Spleen (tissue), 11 donors: Measurements from ENCODE around the gene TMEM170B. TPM values are rescaled to one million over a fixed set of nuclear protein-coding genes. Genes with fewer than 3 reads are reported as not detected.

ENCODE experiments used
- DNase-seq: peaks from one replicate; pipeline ENCODE4 v3.0.0-alpha.2; 2020
- H3K27ac ChIP-seq, 8 donors: fragments of 200-600 bp; sonication (generic) in 7 of 8; 1 replicate in 4 of 8; 2 replicates in 4 of 8; pipeline versions ENCODE4 v1.5.0 to v1.8.0; 2016 to 2021; ENCODE audit warnings: inconsistent platforms in 4 of 8, mild to moderate bottlenecking in 4 of 8, moderate library complexity in 1 of 8
- H3K27me3 ChIP-seq, 7 donors: fragments of 200-600 bp; sonication (generic) in 6 of 7; replicated peaks in 1 of 7; 1 replicate in 4 of 7; 2 replicates in 3 of 7; pipeline versions ENCODE4 v1.5.0 to v1.8.0; 2016 to 2021; ENCODE audit warnings: inconsistent platforms in 3 of 7, mild to moderate bottlenecking in 1 of 7
- H3K36me3 ChIP-seq, 6 donors: fragments of 200-600 bp; sonication (generic) in 5 of 6; 1 replicate in 4 of 6; 2 replicates in 2 of 6; pipeline versions ENCODE4 v1.5.0 to v1.8.0; 2016 to 2021; ENCODE audit warnings: inconsistent platforms in 2 of 6
- H3K4me1 ChIP-seq, 6 donors: fragments of 200-600 bp; sonication (generic) in 5 of 6; 1 replicate in 3 of 6; 2 replicates in 3 of 6; pipeline versions ENCODE4 v1.5.0 to v1.8.0; 2016 to 2021; ENCODE audit warnings: inconsistent platforms in 3 of 6
- H3K4me3 ChIP-seq, 8 donors: fragments of 200-600 bp; sonication (generic) in 7 of 8; 1 replicate in 4 of 8; 2 replicates in 4 of 8; pipeline versions ENCODE4 v1.5.0 to v1.8.0; 2016 to 2021; ENCODE audit warnings: inconsistent platforms in 4 of 8, mild to moderate bottlenecking in 4 of 8, moderate library complexity in 2 of 8
- H3K9me3 ChIP-seq, 8 donors: fragments of 200-600 bp; sonication (generic) in 7 of 8; 1 replicate in 4 of 8; 2 replicates in 4 of 8; pipeline versions ENCODE4 v1.5.0 to v1.8.0; 2016 to 2021; ENCODE audit warnings: inconsistent platforms in 4 of 8
- CTCF ChIP-seq, 11 experiments: fragments of 200-600 bp in 7 of 11; fragments of 450-650 bp in 4 of 11; sonication (generic) in 4 of 11; IDR thresholded peaks in 8 of 11; conservative IDR thresholded peaks in 3 of 11; 1 replicate in 7 of 11; 2 replicates in 4 of 11; pipeline versions ENCODE4 v1.4.0 to v1.8.0; 2016 to 2021; ENCODE audit warnings: antibody characterized with exemption in 11 of 11, inconsistent platforms in 4 of 11, mild to moderate bottlenecking in 1 of 11
- POLR2A ChIP-seq, 3 donors: fragments of 450-650 bp; IDR thresholded peaks; one replicate each; pipeline ENCODE4 v1.5.1; 2017; ENCODE audit warnings: antibody characterized with exemption in 3 of 3, mild to moderate bottlenecking in 1 of 3
- POLR2AphosphoS5 ChIP-seq, 3 donors: sonication (generic); formaldehyde crosslinking; IDR thresholded peaks; one replicate each; pipeline ENCODE4 v1.5.1; 2017; ENCODE audit warnings: antibody characterized with exemption in 3 of 3
- WGBS, 5 donors: extraction: QIAGEN DNeasy Blood & Tissue Kit in 3 of 5; methylation state at CpG; one replicate each; pipeline versions ENCODE4 v1.1.5 to v1.1.7; 2013 to 2018; 5-methylcytosine and 5-hydroxymethylcytosine counted together
- intact Hi-C: fragments of 100-400 bp; cut with DNase I; formaldehyde crosslinking; loops from one replicate; pipeline ENCODE4 v1.15.0; 2023; ENCODE audit warnings: low total_unique reads
- polyA plus RNA-seq, 3 donors: library from polyadenylated mRNA; stranded (reverse); fragments of 200-250 nt; gene quantifications; one replicate each; pipeline ENCODE4 v1.2.1, GENCODE V29; 2013
- total RNA-seq, 7 donors: library from RNA; depleted of rRNA in 3 of 7; stranded (reverse); fragments of >200 nt in 3 of 7; fragmentation: NEBNext Ultra II Directional in 4 of 7; extraction: Animal tissue kit (Norgen Biotek cat#: 25700) in 4 of 7; gene quantifications; one replicate each; pipeline versions ENCODE4 v1.1.0 to v1.2.1, GENCODE V29; 2016 to 2021
- donor health status: healthy with polysubstance abuse.
- donor health status: DM: no; HTN: no; CAD: no; lungs with moderate emphysema.
- donor health status: DM: no; HTN: no; CAD: no.
- donor health status: Bipolar disorder and iron deficiency.
- donor health status: healthy.
- donor health status: DM: no; HTN: no; CAD: no.
- donor health status: DM: yes; HTN: yes; CAD: no.

The TMEM170B gene
- total and polyA plus RNA-seq, 10 donors, result 1.2 to 19.8 (median 7.6) TPM

- Histone ChIP-seq H3K27me3 (no peaks in the 10 kb centered on the region), H3K4me1 (peaks cover 0 to 7% (median 2%) of the 10 kb centered on the region in 6 donors), H3K4me3 (no peak overlapping the region), H3K27ac (peak overlapping the region in 4 of 8 donors; percentile 32 to 55 (median 44)), H3K36me3 (no peaks in the 10 kb centered on the region), H3K9me3 (no peaks in the 10 kb centered on the region)
- 60 to 77% (median 70%) methylated on average over 8 of the region's 8 CpGs for whole genome bisulfite sequencing, 5 donors
- DNase-seq, result no peak
- TF ChIP-seq POLR2AphosphoS5 (IDR thresholded peaks at IDR 0.05), result no peak
- TF ChIP-seq CTCF (IDR thresholded peaks at IDR 0.05 in 8 of 11, conservative IDR thresholded peaks at IDR 0.05 in 3 of 11), result no peak
- no peak for TF ChIP-seq POLR2A (IDR thresholded peaks at IDR 0.05)
- intact Hi-C loops, result no loop called here
These were observed 54.9 kb downstream of the TMEM170B start for GRCh38 chr6:11592294-11592906.

GRCh38 chr6:11593096-11593495, 55.5 kb downstream of the TMEM170B start:
- Histone ChIP-seq H3K9me3 (no peaks in the 10 kb centered on the region), H3K4me3 (no peak overlapping the region), H3K4me1 (peaks cover 0 to 7% (median 2%) of the 10 kb centered on the region in 6 donors), H3K36me3 (no peaks in the 10 kb centered on the region), H3K27me3 (no peaks in the 10 kb centered on the region), H3K27ac (peak overlapping the region in 2 of 8 donors; percentile 32 to 55)
- 82 to 94% (median 91%) methylated on average over 9 of the region's 9 CpGs for WGBS, 5 donors
- intact Hi-C loops, result no loop called here
- no peak for TF ChIP-seq CTCF (IDR thresholded peaks at IDR 0.05 in 8 of 11, conservative IDR thresholded peaks at IDR 0.05 in 3 of 11)
- no peak for TF ChIP-seq POLR2A (IDR thresholded peaks at IDR 0.05)
- TF ChIP-seq POLR2AphosphoS5 (IDR thresholded peaks at IDR 0.05), result no peak
- no peak for DNase-seq

- Histone ChIP-seq H3K36me3 (no peaks in the 10 kb centered on the region), H3K27ac (no peak overlapping the region), H3K4me1 (peaks cover 0 to 7% (median 2%) of the 10 kb centered on the region in 6 donors), H3K27me3 (no peaks in the 10 kb centered on the region), H3K9me3 (no peaks in the 10 kb centered on the region), H3K4me3 (no peak overlapping the region)
- intact Hi-C loops, result no loop called here
- WGBS, 5 donors, result 58 to 84% (median 72%) methylated on average over 4 of the region's 4 CpGs
- DNase-seq, result no peak
- peak in 1 of 11 experiments; percentile 11 for TF ChIP-seq CTCF (IDR thresholded peaks at IDR 0.05 in 8 of 11, conservative IDR thresholded peaks at IDR 0.05 in 3 of 11)
- TF ChIP-seq POLR2AphosphoS5 (IDR thresholded peaks at IDR 0.05), result no peak
- no peak for TF ChIP-seq POLR2A (IDR thresholded peaks at IDR 0.05)
These were observed 58.4 kb downstream of the TMEM170B start for GRCh38 chr6:11595903-11596302.

- intact Hi-C loops, result no loop called here
- peaks cover 0 to 7% (median 2%) of the 10 kb centered on the region in 6 donors for H3K4me1 ChIP-seq
- WGBS, 5 donors, result 72 to 93% (median 82%) methylated on average over 8 of the region's 8 CpGs
- no peak overlapping the region for H3K27ac ChIP-seq
- DNase-seq, result no peak
- no peak overlapping the region for H3K4me3 ChIP-seq
- no peak for TF ChIP-seq CTCF (IDR thresholded peaks at IDR 0.05 in 8 of 11, conservative IDR thresholded peaks at IDR 0.05 in 3 of 11)
- H3K27me3 ChIP-seq, result no peaks in the 10 kb centered on the region
- H3K36me3 ChIP-seq, result no peaks in the 10 kb centered on the region
- H3K9me3 ChIP-seq, result no peaks in the 10 kb centered on the region
These were observed 59.2 kb downstream of the TMEM170B start for GRCh38 chr6:11596640-11597237.
